ENCODE results near the gene ZEB2. TPM values are rescaled to one million over a fixed set of nuclear protein-coding genes. Genes with fewer than 3 reads are reported as not detected.

The ZEB2 gene
- total RNA-seq (2012; rRNA removed), result 57.8 and 63.1 TPM in 2 replicates

- peak within 1 kb of the TSS; percentile 94 for H3K9ac ChIP-seq (ENCODE audit: low read depth, low read length)
These were observed at the start of gene ZEB2 for GRCh38 chr2:144519934-144520731. ZEB2 (minus strand) TSS chr2:144520119; CDS start chr2:144517350, 2,769 bp downstream.

GRCh38 chr2:144567745-144568144 lies 47.8 kb upstream of the ZEB2 start:
- Histone ChIP-seq H3K4me1 (ENCODE audit: control insufficient read depth, insufficient read depth, low read length) (no peaks in the 10 kb centered on the region), H3K4me2 (ENCODE audit: low read length) (no peak overlapping the region), H3K4me3 (ENCODE audit: low read length) (no peak overlapping the region), H3K36me3 (ENCODE audit: insufficient read depth, low read length) (no peaks in the 10 kb centered on the region), H3K9me3 (replicated peaks; ENCODE audit: low read length) (no peaks in the 10 kb centered on the region), H3K27me3 (ENCODE audit: control insufficient read depth, insufficient read depth, low read length) (no peaks in the 10 kb centered on the region), H3K9ac (ENCODE audit: low read depth, low read length) (no peak overlapping the region)

More at GRCh38 chr2:144519934-144520731, at the start of gene ZEB2:
- no peaks in the 10 kb centered on the region for H3K36me3 ChIP-seq (ENCODE audit: insufficient read depth, low read length)
- H3K9me3 ChIP-seq (replicated peaks; ENCODE audit: low read length), result no peaks in the 10 kb centered on the region
- H3K27me3 ChIP-seq (ENCODE audit: control insufficient read depth, insufficient read depth, low read length), result no peaks in the 10 kb centered on the region
- peaks cover 39% of the 10 kb centered on the region for H3K4me1 ChIP-seq (ENCODE audit: control insufficient read depth, insufficient read depth, low read length)
- H3K4me2 ChIP-seq (ENCODE audit: low read length), result peak within 1 kb of the TSS; percentile 96
- H3K4me3 ChIP-seq (ENCODE audit: low read length), result peak within 1 kb of the TSS; percentile 84

DNA sequence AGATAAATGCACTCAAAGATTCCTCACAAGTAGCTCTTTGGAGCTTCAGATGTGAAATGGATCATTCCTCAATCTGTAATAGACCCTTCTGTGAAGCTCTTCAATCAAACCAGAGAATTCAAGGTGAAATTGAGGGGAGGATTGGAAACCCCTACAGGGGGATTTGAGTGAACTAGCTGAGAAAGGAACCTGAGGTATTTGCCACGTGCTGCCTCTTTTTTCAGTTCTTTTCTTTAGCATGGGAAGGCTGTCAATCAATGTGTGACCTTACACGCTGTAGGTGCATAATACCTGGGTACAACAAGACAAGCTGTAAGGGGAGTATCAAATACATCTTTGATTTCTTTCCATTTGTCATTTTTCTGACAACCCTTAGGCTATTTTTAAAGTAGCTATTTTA lies 46.5 kb upstream of the ZEB2 start:
- H3K4me3 ChIP-seq (ENCODE audit: low read length), result no peak overlapping the region
- H3K9ac ChIP-seq (ENCODE audit: low read depth, low read length), result no peak overlapping the region
- H3K27me3 ChIP-seq (ENCODE audit: control insufficient read depth, insufficient read depth, low read length), result no peaks in the 10 kb centered on the region
- H3K4me1 ChIP-seq (ENCODE audit: control insufficient read depth, insufficient read depth, low read length), result no peaks in the 10 kb centered on the region
- H3K36me3 ChIP-seq (ENCODE audit: insufficient read depth, low read length), result no peaks in the 10 kb centered on the region
- no peak overlapping the region for H3K4me2 ChIP-seq (ENCODE audit: low read length)
- no peaks in the 10 kb centered on the region for H3K9me3 ChIP-seq (replicated peaks; ENCODE audit: low read length)

DNA sequence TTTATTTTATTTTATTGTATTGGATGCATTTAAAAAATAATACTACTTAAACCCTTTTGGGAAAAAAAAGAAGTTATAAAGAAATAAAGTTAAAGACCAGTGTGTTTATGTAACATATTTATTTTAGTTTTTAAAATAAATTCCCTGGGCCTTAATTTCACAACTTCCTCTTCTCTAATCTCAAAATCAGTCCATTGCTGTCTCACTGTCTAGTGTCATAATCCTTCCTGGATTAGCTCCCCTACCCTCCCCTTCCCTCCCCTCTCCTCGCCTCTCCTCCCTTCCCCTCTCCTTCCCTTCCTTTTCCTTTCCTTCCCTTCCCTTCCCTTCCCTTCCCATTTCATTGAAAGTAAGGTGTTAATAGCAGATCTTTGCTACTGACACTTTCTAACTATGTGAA lies 40.3 kb upstream of the ZEB2 start:
- Histone ChIP-seq H3K9me3 (replicated peaks; ENCODE audit: low read length) (no peaks in the 10 kb centered on the region), H3K36me3 (ENCODE audit: insufficient read depth, low read length) (no peaks in the 10 kb centered on the region), H3K4me1 (ENCODE audit: control insufficient read depth, insufficient read depth, low read length) (peaks cover 2% of the 10 kb centered on the region), H3K4me2 (ENCODE audit: low read length) (no peak overlapping the region), H3K9ac (ENCODE audit: low read depth, low read length) (no peak overlapping the region), H3K4me3 (ENCODE audit: low read length) (no peak overlapping the region), H3K27me3 (ENCODE audit: control insufficient read depth, insufficient read depth, low read length) (no peaks in the 10 kb centered on the region)

GRCh38 chr2:144559681-144560080 lies 39.8 kb upstream of the ZEB2 start:
- H3K4me1 ChIP-seq (ENCODE audit: control insufficient read depth, insufficient read depth, low read length), result peaks cover 8% of the 10 kb centered on the region
- H3K27me3 ChIP-seq (ENCODE audit: control insufficient read depth, insufficient read depth, low read length), result no peaks in the 10 kb centered on the region
- H3K36me3 ChIP-seq (ENCODE audit: insufficient read depth, low read length), result no peaks in the 10 kb centered on the region
- H3K9me3 ChIP-seq (replicated peaks; ENCODE audit: low read length), result no peaks in the 10 kb centered on the region
- no peak overlapping the region for H3K4me2 ChIP-seq (ENCODE audit: low read length)
- H3K9ac ChIP-seq (ENCODE audit: low read depth, low read length), result no peak overlapping the region
- H3K4me3 ChIP-seq (ENCODE audit: low read length), result no peak overlapping the region

DNA sequence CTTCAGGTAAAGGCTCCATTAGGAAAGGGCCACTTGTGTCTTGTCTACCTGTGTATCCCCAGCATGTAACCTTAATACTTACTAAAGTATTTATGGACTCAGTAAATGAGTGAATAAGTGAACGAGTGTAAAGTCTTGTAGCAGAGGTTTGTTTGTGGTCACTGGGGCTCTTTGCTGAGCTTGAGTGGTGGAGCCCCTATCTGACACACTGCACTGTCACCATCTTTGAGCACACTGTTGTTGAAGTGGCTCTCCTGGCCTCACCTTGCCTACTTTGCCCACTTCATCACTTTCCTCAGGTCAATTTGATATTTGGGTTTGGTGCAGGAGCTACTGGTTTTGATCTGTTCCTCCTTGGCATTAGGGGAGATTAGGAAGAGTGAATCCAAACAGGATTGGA lies 39.3 kb upstream of the ZEB2 start:
- Histone ChIP-seq H3K4me2 (ENCODE audit: low read length) (no peak overlapping the region), H3K36me3 (ENCODE audit: insufficient read depth, low read length) (no peaks in the 10 kb centered on the region), H3K4me3 (ENCODE audit: low read length) (no peak overlapping the region), H3K9me3 (replicated peaks; ENCODE audit: low read length) (no peaks in the 10 kb centered on the region), H3K27me3 (ENCODE audit: control insufficient read depth, insufficient read depth, low read length) (no peaks in the 10 kb centered on the region), H3K9ac (ENCODE audit: low read depth, low read length) (no peak overlapping the region), H3K4me1 (ENCODE audit: control insufficient read depth, insufficient read depth, low read length) (peaks cover 12% of the 10 kb centered on the region)

DNA sequence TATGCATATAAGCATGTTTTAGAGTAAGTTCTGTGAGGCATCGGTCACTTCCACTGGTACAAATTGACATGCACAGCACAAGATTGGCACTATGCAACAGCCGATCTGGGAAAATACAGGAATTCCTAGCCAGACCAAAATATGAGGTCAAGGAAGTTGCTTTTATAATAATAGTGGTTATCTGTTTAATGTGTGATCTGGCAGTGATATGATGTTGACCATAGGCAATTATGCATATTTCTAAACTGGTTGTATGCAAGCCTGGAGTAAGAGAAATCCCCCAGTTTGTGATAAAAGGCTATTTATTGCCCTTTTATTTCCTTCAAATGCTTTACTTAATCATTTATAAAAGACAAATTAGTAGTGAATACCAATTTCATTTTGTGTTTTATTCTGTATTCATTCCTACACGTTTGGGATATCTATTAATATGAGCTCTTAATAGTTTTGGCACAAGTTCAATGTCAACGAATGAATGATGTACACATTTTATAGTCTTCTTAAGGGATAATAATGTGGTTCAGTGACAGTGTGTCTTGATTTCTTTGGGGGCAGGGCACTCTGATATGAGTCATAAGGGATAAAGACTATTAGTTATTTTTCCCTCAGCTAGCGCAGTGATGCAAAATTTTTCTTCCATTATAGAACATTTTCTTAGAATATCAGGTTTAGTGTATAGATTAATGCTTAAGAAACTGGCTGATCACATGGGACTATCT lies 34.7 kb upstream of the ZEB2 start:
- peak overlapping the region; percentile 2 for H3K9ac ChIP-seq (ENCODE audit: low read depth, low read length)
- no peak overlapping the region for H3K4me3 ChIP-seq (ENCODE audit: low read length)
- H3K9me3 ChIP-seq (replicated peaks; ENCODE audit: low read length), result no peaks in the 10 kb centered on the region
- no peaks in the 10 kb centered on the region for H3K27me3 ChIP-seq (ENCODE audit: control insufficient read depth, insufficient read depth, low read length)
- peak overlapping the region; percentile 35 for H3K4me2 ChIP-seq (ENCODE audit: low read length)
- H3K4me1 ChIP-seq (ENCODE audit: control insufficient read depth, insufficient read depth, low read length), result peaks cover 35% of the 10 kb centered on the region
- no peaks in the 10 kb centered on the region for H3K36me3 ChIP-seq (ENCODE audit: insufficient read depth, low read length)

DNA sequence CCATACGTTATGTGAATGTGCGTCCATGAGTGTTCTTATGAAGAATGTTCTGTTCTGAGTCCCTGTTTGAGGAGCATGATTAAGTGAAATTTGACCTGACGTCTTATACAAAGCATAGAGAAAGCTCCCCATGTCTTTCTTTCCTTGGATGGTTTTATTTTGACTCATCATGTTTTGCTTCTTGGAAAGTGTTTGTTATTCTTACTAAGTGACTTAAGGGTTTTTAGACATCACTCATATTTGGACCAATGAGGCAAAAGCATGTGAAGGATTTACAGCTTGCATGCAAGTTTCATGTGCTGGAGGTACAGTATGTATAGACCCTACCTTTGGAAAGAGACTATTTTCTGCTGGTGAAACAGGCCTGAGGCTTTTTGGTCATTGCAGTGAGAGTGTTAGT lies 33.5 kb upstream of the ZEB2 start:
- Histone ChIP-seq H3K36me3 (ENCODE audit: insufficient read depth, low read length) (no peaks in the 10 kb centered on the region), H3K27me3 (ENCODE audit: control insufficient read depth, insufficient read depth, low read length) (no peaks in the 10 kb centered on the region), H3K9me3 (replicated peaks; ENCODE audit: low read length) (no peaks in the 10 kb centered on the region), H3K4me1 (ENCODE audit: control insufficient read depth, insufficient read depth, low read length) (peaks cover 35% of the 10 kb centered on the region), H3K4me3 (ENCODE audit: low read length) (no peak overlapping the region), H3K4me2 (ENCODE audit: low read length) (peak overlapping the region; percentile 41), H3K9ac (ENCODE audit: low read depth, low read length) (peak overlapping the region; percentile 69)

GRCh38 chr2:144552821-144553220 lies 32.9 kb upstream of the ZEB2 start:
- H3K4me1 ChIP-seq (ENCODE audit: control insufficient read depth, insufficient read depth, low read length), result peaks cover 35% of the 10 kb centered on the region
- H3K9me3 ChIP-seq (replicated peaks; ENCODE audit: low read length), result no peaks in the 10 kb centered on the region
- no peak overlapping the region for H3K4me3 ChIP-seq (ENCODE audit: low read length)
- no peaks in the 10 kb centered on the region for H3K36me3 ChIP-seq (ENCODE audit: insufficient read depth, low read length)
- peak overlapping the region; percentile 69 for H3K9ac ChIP-seq (ENCODE audit: low read depth, low read length)
- H3K4me2 ChIP-seq (ENCODE audit: low read length), result peak overlapping the region; percentile 41
- H3K27me3 ChIP-seq (ENCODE audit: control insufficient read depth, insufficient read depth, low read length), result no peaks in the 10 kb centered on the region

DNA sequence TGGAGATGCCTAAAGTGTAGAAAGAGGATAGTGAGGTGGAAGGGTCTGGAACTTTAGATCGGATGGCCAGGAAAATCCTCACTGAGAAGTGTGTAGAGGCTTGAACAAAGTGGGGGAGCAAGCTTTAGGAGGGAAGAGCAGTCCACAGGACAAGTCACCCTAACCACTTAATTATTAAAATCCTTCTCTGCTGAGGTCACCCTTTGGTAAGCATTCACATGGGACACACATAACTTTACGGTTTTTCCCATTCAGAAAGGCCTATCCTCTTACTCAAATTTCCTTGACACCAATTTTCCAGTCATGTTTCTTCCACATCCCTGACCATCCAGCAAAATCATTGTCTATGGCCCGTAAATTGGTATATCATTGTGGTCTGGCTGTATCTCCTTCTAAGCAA lies 31.0 kb upstream of the ZEB2 start:
- Histone ChIP-seq H3K4me3 (ENCODE audit: low read length) (no peak overlapping the region), H3K9me3 (replicated peaks; ENCODE audit: low read length) (no peaks in the 10 kb centered on the region), H3K4me1 (ENCODE audit: control insufficient read depth, insufficient read depth, low read length) (peaks cover 35% of the 10 kb centered on the region), H3K9ac (ENCODE audit: low read depth, low read length) (no peak overlapping the region), H3K36me3 (ENCODE audit: insufficient read depth, low read length) (no peaks in the 10 kb centered on the region), H3K4me2 (ENCODE audit: low read length) (no peak overlapping the region), H3K27me3 (ENCODE audit: control insufficient read depth, insufficient read depth, low read length) (no peaks in the 10 kb centered on the region)

- no peaks in the 10 kb centered on the region for H3K9me3 ChIP-seq (replicated peaks; ENCODE audit: low read length)
- no peak overlapping the region for H3K4me2 ChIP-seq (ENCODE audit: low read length)
- H3K27me3 ChIP-seq (ENCODE audit: control insufficient read depth, insufficient read depth, low read length), result no peaks in the 10 kb centered on the region
- H3K4me1 ChIP-seq (ENCODE audit: control insufficient read depth, insufficient read depth, low read length), result peaks cover 32% of the 10 kb centered on the region
- H3K36me3 ChIP-seq (ENCODE audit: insufficient read depth, low read length), result no peaks in the 10 kb centered on the region
- H3K4me3 ChIP-seq (ENCODE audit: low read length), result no peak overlapping the region
- H3K9ac ChIP-seq (ENCODE audit: low read depth, low read length), result no peak overlapping the region
These were observed 30.2 kb upstream of the ZEB2 start for GRCh38 chr2:144550084-144550483.
